ENCODE data around the gene ANKRD23. TPM values are rescaled to one million over a fixed set of nuclear protein-coding genes. Genes with fewer than 3 reads are reported as not detected.
"Not testable (repeated sequence)": the region's sequence is repeated elsewhere in the genome, so short reads cannot be mapped to it uniquely, and the experiment has no call there.

The ANKRD23 gene
- polyA plus RNA-seq, 3 donors = 3.4 to 6.9 (median 4.2) TPM

GRCh38 chr2:96806468-96807126 lies 37.2 kb downstream of the ANKRD23 start:
- no peak for DNase-seq (ENCODE audit: extremely low read depth in 1 of 11, low read depth in 9 of 11, low spot score in 4 of 11)

- not testable (repeated sequence) for DNase-seq (ENCODE audit: extremely low read depth in 1 of 11, low read depth in 9 of 11, low spot score in 4 of 11)
Measured at GRCh38 chr2:96805946-96806345, 37.9 kb downstream of the ANKRD23 start.

GRCh38 chr2:96804986-96805385 lies 38.8 kb downstream of the ANKRD23 start:
- DNase-seq (ENCODE audit: extremely low read depth in 1 of 11, low read depth in 9 of 11, low spot score in 4 of 11) = no peak

GRCh38 chr2:96802721-96803120 lies 41.1 kb downstream of the ANKRD23 start:
- DNase-seq (ENCODE audit: extremely low read depth in 1 of 11, low read depth in 9 of 11, low spot score in 4 of 11) = no peak

DNA sequence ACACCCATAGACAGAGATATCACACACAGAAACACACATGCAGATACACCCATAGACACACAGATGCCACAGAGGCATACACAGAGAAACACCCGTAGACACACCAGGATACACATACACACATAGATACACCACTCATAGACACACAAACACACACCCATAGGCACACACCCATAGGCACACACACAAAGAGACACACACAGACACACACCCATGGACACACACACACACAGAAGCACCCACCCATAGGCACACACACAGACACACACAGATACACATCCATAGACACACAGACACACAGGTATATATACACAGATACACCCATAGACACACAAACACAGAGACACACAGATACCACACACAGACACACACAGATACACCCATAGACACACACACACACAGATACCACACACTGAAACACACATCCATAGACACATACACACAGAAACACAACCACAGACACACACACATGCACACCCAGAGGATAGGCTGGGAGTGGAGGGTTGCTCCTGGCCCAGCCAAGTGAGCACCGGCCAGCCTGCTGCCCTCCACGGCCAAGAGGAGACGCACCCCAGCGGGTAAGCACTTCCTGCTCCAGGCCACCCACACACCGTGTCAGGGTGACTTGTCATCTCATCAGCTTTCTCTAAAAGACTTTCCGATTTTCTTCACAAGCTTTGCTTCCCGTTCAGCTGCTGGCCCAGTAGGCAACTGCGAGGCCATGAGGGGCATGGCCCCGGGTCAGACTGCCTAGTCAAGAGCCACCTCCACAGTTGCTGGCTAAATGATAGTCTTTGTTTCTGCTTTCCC lies 41.8 kb downstream of the ANKRD23 start:
- DNase-seq (ENCODE audit: extremely low read depth in 1 of 11, low read depth in 9 of 11, low spot score in 4 of 11) = no peak

GRCh38 chr2:96801005-96801785 lies 42.6 kb downstream of the ANKRD23 start:
- peak in 4 of 11 donors; percentile 51 to 62 (median 56) for DNase-seq (ENCODE audit: extremely low read depth in 1 of 11, low read depth in 9 of 11, low spot score in 4 of 11)

DNA sequence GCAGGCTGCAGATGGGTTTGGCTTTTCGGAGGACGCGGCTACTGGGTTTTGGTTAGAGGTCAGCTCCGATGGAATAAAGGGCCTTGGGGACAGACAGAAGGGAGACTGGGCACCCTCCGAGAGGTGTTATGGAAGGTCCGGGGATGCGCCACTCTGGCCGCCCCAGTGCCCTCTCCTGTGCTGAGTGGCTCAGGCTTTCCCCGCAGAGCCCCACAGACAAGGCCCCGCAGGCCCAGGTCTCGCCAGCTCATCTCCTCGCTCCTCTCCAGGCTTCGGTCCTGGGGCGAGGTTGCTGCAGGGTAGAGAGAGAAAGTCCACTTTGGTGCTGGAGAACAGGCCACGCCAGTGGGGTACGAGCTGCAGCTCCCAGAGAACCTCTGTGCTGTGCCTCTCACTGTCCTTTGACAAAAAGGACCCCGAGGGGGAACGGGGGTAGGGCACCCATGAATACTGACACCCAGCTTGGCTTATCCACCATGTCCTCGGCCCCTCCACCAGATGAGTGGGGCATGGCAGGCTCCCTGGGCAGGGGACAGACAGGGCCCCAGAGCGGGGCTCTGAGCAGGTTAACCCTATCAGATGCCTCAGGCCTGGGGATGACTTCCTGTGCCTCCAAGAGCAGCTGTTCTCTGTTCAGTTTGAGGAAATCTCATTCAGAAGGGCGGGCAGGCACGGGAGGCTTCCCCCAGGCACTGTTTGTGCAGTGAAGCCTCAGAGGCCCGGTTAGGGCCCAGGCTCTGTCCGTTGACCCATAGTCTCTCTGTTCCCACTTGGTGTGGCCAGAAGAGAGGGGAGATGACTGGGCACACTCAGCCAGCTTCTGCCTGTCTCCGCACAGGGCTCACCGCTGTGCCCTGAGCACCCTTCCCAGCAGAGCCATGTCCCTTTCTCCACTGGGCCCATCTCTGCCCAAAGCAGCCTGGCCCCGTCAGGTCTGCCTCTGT lies 43.5 kb downstream of the ANKRD23 start:
- no peak for DNase-seq (ENCODE audit: extremely low read depth in 1 of 11, low read depth in 9 of 11, low spot score in 4 of 11)

DNA sequence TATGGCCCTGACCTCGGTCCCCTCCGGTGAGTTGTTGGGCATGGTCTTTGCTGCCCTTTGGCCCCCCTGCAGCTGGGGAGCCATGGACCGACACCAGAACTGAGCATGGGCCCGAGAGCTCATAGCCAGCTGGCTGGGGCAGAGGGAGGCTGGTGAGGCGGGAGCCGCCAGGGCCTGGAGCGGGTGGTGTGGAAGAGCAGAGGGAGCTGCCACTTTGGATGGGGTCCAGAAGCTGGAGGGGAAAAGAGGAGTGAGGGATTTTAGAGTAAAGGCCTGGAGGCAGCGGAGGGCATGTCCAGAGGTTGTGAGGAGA lies 44.2 kb downstream of the ANKRD23 start:
- DNase-seq (ENCODE audit: extremely low read depth in 1 of 11, low read depth in 9 of 11, low spot score in 4 of 11) = no peak

DNA sequence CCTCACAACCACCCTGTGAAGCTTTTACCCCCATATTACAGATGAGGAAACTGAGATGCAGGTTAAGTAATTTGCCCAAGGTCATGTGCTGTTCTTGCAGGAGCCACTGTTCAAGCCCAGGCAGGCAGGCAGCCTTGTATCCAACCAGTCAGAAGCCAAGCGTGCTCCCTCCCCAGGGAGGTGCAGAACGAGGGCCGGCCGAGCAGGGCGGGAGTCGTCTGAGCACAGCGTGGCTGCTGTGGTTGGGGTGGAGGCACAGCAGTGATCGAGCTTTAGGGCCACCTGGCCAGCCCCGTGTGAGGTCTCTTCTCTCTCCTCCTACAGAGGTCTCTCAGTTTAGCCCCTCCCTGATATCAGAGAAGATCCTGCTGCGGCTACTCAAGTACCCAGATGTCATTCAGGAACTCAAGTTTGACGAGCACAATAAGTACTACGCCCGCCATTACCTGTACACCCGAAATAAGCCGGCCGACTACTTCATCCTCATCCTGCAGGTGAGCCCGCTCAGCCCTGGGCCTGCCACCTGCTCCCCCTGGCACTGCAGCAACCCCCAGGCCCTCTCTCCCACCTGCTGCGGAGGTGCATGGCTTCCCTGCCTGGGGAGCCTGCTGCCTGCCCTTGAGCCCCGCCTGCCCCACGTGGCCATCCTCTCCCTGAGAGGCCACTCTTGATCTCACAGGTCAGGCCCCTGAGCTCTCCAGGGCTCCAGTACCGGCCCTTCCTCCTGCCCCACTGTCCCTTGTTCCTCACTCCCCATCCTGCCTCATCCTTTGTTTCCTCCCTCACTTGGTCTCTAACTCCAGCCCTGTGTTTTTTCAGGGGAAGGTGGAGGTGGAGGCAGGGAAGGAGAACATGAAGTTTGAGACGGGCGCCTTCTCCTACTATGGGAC lies 44.8 kb downstream of the ANKRD23 start:
- no peak for DNase-seq (ENCODE audit: extremely low read depth in 1 of 11, low read depth in 9 of 11, low spot score in 4 of 11)

GRCh38 chr2:96797066-96797625 lies 46.7 kb downstream of the ANKRD23 start:
- no peak for DNase-seq (ENCODE audit: extremely low read depth in 1 of 11, low read depth in 9 of 11, low spot score in 4 of 11)

DNA sequence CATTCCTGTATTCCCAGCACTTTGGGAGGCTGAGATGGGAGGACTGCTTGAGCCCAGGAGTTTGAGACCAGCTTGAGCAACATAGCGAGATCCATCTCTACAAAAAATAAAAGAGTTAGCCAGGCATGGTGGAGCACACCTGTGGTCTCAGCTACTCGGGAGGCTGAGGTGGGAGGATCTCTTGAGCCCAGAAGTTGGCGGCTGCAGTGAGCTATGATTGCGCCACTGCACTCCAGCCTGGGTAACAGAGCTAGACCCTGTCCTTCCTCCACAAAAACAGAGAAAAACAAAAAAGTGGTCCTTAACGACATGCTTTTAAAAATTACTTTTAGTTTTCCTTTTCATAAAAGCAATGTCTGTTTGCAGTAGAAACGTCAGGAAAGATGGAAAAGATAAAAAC lies 47.3 kb downstream of the ANKRD23 start:
- DNase-seq (ENCODE audit: extremely low read depth in 1 of 11, low read depth in 9 of 11, low spot score in 4 of 11) = not testable (repeated sequence)

GRCh38 chr2:96795076-96795475 lies 48.7 kb downstream of the ANKRD23 start:
- no peak for DNase-seq (ENCODE audit: extremely low read depth in 1 of 11, low read depth in 9 of 11, low spot score in 4 of 11)

- DNase-seq (ENCODE audit: extremely low read depth in 1 of 11, low read depth in 9 of 11, low spot score in 4 of 11) = no peak
Measured at GRCh38 chr2:96792772-96793749, 50.8 kb downstream of the ANKRD23 start.

DNA sequence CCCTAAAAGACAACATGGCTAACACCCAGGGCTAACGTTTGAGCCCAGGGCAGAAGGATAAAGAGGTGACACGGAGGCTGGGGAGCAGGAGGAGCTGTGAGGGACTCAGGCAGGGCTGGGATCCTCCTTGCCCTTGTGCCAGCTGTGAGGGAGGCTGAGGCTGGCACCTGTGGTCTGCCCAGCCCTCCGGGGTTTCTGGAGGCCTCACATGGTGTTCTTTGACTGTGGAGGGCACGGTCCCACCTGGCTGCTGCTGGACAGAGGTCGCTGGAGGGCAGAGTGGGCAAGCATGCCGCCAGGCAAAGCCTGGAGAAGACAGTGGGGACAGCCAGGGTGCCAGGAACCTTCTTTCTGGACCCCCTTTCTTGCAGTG lies 54.6 kb downstream of the ANKRD23 start:
- DNase-seq (ENCODE audit: extremely low read depth in 1 of 11, low read depth in 9 of 11, low spot score in 4 of 11) = no peak

DNA sequence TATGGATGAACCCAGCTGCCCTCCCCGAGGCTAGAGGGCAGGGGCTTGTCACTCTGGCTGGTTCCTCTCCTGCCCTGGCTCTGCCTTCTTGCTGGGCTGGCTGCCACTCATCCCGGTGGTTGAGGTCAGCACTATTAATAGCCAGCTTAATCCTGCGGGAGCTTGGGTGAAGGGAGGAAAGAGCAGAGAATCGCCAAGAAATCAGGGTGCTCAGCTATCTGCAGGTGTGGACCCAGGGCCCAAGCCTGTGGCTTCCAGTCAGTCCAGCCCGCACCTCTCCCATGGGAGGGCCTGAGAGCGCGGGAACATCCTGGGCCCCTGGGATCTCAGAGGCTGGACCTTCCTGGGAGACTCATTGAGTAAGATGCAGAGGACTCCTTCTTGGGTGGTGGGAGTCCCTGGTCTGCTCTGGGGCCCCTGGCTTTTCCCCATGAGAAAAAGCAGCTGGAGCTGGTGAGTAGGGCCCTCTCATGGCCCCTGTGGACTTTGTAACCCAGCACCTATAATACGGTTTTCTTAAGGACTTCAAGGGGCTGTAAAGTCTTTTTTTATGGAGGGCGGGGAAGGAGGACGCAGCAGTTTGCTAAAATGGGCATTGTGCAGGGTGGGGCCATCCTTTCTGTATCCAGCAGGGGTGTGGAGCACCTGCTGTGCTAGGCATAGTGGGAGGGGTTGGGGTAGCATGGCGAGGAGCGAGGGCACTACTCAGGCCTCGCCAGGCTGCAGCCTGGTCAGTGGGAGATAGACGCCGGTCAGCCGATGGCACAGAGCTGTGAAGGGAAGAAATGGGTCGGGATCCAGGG lies 55.2 kb downstream of the ANKRD23 start:
- DNase-seq (ENCODE audit: extremely low read depth in 1 of 11, low read depth in 9 of 11, low spot score in 4 of 11) = no peak

All from renal cortex interstitium (tissue), 11 donors.